ENCODE results near the gene JARID2.

JARID2 gene

GRCh38 chr6:15500901-15501825 lies 255.3 kb downstream of the JARID2 start:
- DNase-seq, result no peak

DNA sequence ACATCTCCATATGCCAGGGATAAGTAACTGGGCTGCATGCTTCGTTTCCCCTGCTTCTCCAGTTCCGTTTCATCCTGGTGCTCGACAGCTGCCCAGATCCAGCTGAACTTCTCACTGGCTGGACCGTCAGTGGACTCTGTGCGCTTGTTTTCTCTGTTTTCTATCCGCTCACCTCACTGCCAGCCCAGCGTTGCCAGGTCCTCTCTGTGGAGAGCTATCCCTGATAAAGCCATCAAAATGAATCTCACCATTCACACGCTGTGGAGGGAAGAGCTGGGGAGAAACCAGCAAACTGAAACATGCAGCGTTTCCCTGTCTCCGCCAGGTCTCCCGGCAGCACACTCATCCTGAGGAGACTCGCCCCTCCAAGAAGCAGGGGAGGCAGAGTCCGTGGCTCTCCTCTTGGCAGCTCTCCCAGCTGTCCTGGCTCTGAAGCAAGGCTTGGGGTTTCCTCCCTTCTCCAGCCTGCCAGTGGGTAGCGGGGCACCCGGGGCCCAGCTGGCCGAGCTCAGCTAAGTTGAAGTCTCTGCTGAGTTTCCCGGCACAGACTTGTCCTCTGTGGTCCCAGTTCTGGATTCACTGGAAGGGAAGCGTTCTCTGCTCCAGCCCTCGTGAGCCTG lies 256.1 kb downstream of the JARID2 start:
- peak; percentile 19 to 73 for DNase-seq

DNA sequence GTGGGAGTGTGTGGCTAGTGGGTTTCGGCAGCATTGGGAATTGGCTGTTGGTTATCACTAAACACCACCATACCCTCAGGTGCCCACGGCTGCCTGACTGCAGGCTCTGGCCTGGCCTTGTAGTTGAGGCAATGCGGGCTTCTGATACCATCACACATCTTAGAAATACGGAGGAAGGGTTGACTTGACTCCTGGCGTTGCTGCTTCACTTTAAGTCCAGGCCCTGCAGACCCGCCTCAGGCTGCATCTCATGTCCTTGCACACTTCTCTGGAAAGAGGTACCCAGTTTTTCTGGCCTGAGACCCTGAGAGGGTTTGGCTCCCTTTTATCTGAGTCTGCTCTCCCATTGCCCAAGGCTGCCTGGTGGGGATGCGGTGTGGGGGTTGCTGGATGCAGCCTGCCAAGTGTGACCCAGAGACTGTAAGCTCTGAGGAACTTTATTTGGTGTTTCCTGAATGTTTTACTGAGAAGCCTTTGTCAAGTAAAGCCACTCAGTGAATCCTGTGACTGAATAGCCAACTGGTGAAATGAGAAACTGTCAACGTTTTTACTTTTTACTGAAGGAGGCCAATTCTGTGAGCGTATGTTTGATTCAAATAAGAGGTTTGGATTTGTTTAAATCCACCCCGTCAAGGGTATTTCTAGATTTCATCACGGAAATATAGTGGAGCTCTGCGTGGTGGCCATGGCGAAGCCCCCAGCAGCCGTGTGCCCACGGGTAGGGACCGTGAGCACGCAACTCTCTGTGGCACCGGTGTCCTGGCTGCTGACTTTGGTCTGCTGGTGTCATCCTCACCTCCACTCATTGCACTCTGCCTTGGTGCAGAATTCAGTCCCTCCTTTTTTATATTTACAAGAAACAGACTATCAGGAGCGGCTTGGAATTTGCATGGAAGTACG lies 256.8 kb downstream of the JARID2 start:
- no peak for DNase-seq

- no peak for DNase-seq
These were observed 257.4 kb downstream of the JARID2 start for GRCh38 chr6:15503346-15503680.

DNA sequence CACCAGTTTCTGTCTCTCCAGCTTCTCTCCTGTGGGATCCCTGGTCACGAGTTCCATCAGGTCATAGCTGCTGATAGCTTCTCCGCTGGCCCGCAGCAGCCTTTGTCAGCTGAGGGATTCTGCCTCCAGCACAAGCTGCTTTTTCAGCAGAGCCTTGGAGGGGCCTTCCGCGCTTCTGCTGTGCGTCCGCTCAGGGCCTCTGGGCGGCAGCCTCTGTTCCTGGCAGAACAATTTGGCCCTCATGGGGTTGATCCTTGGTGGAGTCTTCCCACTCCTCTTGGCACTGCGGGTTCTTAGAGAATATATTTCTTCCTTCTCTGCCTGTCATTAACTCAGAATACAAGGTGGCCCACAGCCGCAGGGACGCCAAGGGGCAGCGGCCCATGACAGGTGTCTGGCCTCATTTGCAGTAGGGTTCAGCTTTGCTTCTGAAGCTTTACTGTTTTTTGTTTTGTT lies 258.2 kb downstream of the JARID2 start:
- no peak for DNase-seq

DNA sequence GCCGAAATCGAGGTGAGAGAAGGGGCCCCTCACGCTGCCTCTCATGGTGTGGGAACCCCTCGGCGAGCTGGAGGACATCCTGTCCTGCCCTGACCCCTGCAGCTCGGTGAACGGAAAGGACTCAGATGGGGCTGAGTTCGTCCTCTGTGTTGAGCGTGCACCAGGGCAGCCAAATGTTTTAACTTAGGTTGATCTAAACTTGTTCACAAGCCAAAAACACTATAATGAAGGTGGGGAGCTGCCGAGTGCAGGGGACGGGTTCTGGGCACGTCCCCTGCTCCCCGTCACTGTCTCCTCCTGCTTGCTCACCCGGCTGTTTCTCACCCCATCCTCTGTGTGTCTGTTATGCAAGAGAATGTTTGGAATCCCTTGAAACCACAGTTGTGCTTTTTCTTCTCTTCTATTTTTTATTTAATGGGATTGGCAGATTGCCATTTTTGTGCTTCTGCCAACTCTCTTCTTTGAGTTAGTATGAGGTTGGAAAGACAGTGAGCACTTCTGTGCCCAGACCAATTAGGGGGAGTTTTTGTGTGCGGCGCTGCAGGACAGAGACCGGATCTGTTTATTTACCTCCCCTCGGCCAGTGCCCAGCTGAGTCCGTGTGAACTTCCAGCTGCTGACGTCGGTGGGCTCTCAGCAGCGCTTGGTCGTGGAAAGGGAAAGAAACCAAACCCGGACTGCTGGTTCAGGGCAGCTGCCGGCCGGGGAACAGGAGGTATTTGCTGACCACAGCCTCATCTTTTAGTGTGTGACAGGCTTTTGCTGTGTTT lies 258.9 kb downstream of the JARID2 start:
- DNase-seq, result peak; percentile 90 to 95

DNA sequence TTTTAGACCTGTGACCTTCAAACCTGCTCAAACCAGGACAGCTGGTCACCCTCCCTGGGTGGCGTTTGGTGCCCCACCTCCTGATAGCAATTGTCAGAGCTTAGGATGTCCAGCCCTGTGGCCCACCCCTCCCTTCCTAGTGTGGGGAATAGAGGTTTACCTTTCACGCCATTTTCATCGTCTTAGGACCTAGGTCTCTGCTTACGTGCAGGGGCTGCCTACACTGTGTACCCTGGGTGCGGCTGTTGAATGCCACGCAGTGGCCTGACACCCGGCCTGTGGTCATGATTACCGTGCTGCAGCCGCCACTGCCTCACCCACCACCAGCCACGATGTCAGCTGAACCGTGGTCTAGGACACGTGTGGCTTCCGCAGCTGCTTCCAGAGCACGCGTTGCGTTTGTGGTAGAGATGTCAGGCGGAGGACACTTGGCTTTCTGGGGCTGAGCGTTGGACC lies 259.6 kb downstream of the JARID2 start:
- DNase-seq, result no peak

GRCh38 chr6:15506066-15506465 lies 260.2 kb downstream of the JARID2 start:
- DNase-seq, result no peak

DNA sequence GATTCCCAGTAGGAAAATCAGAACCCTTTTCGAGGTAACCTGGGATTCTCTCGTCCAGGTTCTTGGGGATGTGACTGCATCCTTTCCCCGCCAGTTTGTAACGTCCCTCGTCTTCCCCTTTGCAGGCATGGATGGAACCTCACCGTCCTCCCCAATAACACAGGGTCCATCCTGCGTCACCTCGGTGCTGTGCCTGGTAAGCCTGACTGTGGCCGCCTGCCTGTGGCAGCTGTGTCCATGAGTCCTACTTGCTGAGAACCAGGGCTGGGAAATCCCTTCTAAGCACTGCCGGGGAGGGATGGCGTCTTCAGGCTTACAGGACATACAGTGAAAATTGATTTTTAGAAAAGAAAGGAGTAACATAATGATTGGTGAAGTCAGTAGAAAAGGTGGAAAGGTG lies 261.4 kb downstream of the JARID2 start:
- DNase-seq, result no peak

GRCh38 chr6:15507746-15508145 lies 261.9 kb downstream of the JARID2 start:
- no peak for DNase-seq

- DNase-seq, result no peak
These were observed 262.6 kb downstream of the JARID2 start for GRCh38 chr6:15508441-15508871.

- DNase-seq, result no peak
These were observed 263.1 kb downstream of the JARID2 start for GRCh38 chr6:15508931-15509330.

DNA sequence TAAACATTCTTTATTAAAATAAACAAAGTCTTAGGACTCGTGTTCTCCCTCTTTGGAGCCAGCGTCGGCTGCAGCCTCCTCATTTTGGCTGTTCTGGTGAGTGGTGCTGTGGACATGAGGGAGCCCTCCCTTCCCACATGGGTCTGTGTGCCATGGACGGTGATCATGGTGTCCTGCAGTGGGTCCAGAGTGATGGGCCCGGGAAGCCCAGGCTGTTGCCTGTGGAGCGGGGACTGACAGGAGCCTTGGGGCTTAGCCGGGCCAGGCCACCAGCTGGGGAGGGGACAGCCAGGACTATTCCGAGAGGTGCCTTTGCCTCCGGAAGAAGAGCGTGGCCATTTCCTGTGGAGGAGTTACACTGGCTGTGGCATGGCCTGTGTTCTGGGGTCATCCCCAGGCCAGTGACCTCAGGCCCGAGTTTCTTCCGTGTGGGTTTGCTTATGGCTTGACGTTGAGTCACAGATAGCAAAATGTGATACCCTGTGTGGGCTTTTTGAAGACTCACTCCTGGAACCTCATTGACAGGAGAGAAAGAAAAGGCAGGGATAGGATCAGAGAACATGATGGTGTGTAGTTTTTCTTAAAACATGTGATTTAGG lies 263.6 kb downstream of the JARID2 start:
- no peak for DNase-seq

GRCh38 chr6:15510121-15510520 lies 264.3 kb downstream of the JARID2 start:
- no peak for DNase-seq

DNA sequence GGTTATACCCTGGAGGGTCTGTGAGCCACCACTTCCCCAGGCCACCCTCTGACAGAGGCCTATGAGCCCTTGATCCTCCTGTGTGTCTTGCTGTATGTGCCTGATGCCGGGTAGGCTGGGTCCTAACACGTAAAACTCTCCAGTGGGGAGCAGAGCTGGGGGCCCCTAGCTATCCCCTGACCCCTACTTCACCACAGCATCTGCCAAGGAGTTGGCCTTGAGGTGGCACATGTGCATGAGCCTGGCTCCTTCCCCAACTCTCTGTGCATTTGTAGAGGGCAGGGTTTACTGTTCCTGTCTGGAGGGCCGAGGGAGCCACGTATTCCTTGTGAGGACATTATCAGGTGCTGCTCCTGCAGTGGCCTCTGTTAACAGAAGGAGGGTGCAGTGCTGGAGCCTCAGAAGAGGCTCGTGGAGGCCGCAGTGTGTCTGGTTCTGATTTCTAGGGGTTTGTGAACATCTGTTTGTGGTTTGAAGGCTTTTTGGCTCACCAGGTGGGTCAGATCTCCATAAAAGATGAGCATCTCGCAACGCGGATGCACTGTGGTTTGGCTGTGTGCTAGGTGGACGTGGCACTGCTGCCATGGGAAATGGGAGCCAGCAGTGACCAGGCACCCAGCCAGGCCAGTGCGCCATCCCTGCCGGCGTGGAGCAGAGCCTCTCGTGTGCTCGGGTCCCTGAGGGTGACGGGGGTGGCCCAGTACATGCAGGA lies 264.8 kb downstream of the JARID2 start:
- DNase-seq, result no peak

- DNase-seq, result no peak
These were observed 265.6 kb downstream of the JARID2 start for GRCh38 chr6:15511248-15512125.

GRCh38 chr6:15512126-15512525 lies 266.3 kb downstream of the JARID2 start:
- DNase-seq, result no peak

- no peak for DNase-seq
These were observed 266.9 kb downstream of the JARID2 start for GRCh38 chr6:15512721-15513120.

- no peak for DNase-seq
These were observed 267.4 kb downstream of the JARID2 start for GRCh38 chr6:15513131-15513771.
